Skin of body (tissue), 2 donors: ENCODE data around the gene MAMDC2. TPM values are rescaled to one million over a fixed set of nuclear protein-coding genes. Genes with fewer than 3 reads are reported as not detected.
"Not testable (repeated sequence)": the region's sequence is repeated elsewhere in the genome, so short reads cannot be mapped to it uniquely, and the experiment has no call there.

Experiments used
- DNase-seq: peaks from one replicate; lab custom pipeline; 2025; lab: John Stamatoyannopoulos, UW
- total RNA-seq: library from RNA; depleted of rRNA; stranded (reverse); fragments of >200 nt; gene quantifications from one replicate; pipeline ENCODE4 v1.2.3, GENCODE V29; 2014

Gene MAMDC2
- total RNA-seq, 1 donor from 2014 or later = 11.8 TPM

GRCh38 chr9:70038171-70038621, 5.5 kb upstream of the MAMDC2 start:
- DNase-seq = not testable (repeated sequence)

- DNase-seq = no peak
Observed at GRCh38 chr9:70040376-70040903, 3.2 kb upstream of the MAMDC2 start.

DNA sequence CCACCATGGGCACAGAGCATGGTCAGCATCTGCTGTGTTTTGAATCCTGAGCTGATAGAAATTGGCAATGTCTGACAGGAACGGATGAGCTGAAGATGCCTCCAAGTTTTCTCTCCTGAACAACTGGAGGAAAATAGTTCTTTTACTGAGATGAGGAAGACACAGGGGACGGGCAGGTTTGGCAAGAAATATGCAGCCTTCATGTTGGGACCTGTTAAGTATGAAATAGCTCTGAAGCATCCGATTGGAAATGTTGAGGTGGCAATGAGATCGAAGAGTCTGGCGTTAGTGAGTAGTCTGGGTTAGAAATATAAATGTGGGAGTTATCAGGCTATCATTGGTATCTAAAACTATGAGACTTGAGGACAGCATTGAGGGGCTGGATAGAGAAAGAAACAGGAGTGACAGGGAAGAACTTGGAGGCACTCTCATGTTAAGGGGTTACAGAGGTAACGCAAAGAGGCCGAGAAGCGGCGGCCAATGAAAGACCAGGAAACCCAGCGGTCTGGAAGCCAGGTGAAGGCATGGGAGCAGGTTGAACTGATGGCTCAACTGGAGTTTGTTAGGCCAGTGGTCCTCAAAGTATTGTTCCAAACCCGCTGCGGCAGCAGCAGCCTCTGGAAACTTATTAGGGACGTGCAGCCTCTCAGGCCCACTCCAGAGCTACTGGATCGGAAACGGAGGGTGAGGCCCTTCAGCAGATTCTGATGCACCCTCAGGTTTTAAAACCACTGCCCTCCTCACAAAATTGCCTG, 1.0 kb upstream of the MAMDC2 start:
- no peak for DNase-seq

DNA sequence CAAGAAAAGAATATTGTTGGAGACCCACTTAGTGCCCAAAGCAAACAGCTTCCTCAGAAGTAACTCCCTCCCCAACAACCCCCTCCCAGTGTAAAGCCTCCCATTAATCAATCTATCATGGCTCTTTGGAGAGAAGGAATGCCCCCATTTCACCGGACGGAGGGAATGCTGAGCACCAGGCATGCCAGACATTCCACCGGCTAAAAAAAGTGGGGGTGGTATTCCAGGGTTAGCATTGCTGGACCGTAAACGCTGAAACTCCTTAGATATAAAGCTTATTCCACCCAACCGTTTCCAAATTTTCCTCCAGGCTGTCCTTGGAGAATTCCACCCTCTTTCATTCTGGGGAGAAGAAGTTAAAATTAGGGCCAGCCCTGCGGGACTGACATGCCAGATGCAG, 363 bp upstream of the MAMDC2 start:
- no peak for DNase-seq

- no peak for DNase-seq
Observed at GRCh38 chr9:70044490-70045307, 1.1 kb downstream of the MAMDC2 start.

DNA sequence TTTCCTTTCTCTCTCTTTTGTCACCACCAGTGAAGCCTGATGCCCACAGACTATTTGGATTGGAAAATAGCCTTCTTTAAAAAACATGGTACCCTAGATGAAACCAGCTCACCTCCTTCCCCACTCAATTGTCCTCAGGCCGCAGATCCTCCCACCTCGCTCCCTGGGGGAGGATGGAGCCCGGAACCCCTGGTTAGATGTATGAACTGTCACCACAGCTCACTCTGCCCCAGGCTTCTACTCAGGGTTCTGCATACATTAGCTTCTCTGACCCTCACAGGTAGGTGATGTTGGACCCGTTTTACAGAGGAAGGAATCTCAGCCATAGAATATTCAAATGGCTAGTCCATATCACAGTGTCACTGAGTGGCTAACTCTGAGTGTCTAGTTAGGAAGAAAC, 1.8 kb downstream of the MAMDC2 start:
- no peak for DNase-seq

DNA sequence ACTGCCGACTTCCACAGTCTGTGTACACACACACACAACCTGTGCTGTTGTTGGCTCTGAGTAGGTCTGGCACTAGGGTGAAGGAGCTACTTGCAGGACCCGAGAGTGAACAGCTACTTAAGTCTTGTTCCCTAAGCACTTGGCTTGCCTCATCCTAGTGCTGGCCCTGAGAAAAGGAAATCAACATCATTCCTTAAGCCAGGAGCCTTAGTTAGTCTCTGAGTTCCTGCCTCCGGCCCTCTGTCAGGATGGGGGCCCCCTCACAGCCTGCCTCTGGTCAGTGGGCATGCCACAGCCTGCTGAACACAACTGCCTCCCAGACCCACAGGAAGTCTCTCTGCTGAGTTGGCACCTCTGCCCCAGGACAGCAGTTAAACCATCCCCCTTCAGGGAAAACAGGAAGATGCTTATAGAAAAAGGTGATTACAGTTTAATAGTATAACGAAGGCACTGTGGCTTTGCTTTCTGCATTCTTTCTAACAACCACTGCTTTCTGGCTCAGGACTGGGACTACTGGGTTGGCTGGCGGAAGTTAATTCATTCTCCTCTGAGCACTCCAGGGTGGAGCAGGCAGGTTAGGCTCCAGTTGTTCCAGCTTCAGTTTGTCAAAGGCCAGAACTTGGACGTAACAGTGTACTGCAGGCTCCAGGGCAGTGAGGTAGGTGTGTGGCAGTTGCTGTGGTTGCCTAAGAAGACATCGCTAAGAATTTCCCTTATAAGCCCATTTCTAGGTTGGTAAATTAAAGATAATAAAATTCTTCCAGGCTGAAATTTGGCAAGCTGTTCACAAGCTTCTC, 2.8 kb downstream of the MAMDC2 start:
- DNase-seq = no peak

GRCh38 chr9:70049236-70049635, 5.6 kb downstream of the MAMDC2 start:
- no peak for DNase-seq

DNA sequence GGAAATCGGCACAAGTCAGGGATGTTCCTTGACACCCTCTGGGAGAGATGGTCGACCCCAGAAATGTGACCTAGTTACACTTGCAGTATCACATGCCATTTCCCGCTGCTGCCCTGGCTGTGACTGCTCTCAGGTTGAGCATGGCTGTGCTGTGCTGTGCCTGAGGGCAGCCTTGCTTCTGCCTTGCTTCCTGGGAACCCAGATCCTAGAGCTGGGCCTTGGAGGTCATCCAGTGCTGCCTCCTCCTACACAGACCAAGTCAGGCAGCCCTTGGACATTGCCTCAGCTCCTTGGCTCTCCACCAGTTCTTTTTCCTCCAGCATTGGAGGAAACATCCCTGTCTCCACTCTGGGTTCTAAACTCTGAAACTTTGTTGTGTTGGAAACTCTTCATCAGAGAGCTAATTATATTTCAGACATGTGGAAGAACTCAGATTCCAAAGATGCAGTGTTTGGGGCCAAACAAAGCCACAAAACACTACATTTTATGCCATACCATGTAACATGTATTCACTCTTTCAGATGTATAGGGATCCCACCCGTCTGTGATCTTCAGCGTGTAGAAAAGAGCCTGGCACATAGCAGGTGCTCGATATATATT, 6.1 kb downstream of the MAMDC2 start:
- no peak for DNase-seq

DNA sequence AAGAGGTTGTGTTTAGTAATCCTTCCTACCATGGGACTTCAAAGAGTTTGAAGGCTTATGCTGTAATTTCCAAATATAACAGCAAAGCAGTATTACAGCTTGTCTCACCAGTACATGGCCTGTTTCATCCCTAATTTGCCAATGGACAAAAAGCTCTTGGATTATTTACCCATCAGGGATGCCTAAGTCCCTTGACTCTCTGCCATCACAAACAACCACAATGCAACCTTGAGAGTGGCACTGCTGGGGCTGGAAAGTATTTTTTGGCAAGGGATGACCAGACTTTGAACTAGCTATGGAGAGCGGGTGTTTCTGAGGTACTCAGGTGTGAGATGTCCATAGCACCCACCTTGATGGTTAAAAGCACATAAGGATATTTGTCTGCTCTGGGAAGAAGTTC, 9.1 kb downstream of the MAMDC2 start:
- no peak for DNase-seq

GRCh38 chr9:70053864-70054263, 10.2 kb downstream of the MAMDC2 start:
- no peak for DNase-seq

- DNase-seq = no peak
Observed at GRCh38 chr9:70054521-70054920, 10.9 kb downstream of the MAMDC2 start.

DNA sequence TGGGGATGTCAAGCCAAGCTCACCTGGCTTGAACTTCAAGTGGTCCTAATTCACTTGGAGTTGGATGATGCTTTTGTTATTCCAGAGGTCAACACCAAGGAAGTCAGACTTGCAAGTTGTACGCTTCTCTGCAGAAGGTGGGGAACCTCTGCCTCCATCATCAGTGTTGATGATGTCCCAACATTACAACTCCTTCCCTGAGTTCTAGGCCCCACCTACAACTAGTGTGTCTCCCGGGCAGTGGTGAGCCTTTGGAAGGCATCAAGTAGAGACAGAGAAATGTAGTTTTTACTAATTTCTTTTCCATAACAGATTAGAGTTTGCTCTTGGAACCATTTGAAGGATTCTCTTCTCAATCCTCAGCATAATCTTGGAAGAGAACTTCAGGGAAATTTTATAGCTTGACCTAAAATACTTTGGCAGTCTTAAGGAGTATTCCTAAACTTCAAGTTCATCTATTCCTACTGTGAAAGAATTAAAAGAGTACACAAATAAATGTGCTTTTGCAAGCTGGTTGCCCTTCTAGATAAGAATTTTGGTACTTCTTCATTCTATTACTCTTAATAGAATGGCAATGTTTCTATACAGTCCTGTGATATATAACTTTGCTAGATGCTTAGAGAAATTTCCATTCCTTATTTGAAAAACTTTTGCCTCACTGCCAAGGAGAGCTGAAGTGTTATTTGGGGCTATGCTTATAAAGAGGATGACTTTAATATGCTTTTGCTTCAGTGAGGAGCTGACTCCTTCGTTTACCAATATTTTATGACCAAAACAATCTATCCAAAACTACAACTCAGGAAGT, 12.0 kb downstream of the MAMDC2 start:
- DNase-seq = no peak

DNA sequence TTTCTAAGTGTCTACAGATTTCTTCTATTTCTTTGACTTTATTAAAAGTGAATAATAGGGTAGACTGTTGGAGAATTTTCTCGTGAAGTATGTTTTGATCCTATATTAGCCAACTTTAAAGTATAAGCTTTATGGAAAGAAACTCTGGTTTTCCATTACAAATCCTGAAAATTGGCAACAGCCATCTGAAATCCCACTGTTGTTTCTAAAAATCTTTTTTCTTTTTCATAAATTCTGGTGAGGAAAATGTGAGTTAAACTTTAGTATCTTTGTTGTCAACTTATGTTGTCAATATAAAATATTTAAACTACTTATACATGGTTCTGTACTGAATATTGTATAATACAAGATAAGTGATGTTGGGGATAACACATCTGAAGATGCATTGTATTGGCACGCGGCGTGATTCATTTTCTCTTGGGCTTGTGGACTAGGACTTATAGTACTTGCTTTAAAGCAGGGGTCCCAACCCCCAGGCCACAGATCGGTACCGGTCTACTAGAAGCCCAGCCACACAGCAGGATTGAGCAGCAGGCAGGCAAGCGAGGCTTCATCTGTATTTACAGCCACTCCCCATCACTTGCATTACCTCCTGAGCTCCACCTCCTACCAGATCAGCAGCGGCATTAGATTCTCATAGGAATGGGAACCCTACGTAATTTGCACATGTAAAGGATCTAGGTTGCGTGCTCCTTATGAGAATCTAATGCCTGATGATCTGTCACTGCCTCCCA, 12.7 kb downstream of the MAMDC2 start:
- no peak for DNase-seq

DNA sequence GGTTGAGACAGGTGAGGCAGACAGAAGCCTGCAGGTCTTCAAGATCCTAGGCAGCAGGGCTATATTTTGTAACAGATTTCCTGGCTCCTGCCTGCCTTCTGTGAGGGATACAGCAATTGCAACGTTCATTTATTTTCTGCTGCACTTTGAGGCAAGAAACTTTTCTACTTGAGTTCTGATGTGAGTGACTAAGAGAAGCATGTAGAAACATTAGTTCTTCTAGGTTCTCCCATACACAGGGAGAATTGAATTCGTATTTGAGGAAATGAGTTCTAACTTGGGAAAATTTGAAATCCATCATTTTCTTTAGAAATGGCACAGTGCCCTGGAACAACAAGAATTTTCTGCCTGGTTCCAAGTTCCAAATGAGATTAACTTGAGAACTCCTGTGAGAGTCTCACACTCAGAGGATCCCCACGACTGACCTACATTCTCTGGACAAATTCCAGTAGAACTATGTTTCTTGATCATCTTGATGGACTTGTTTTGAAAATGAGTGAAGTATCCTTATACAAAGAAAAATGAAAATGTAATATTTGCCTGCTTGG, 15.0 kb downstream of the MAMDC2 start:
- no peak for DNase-seq

DNA sequence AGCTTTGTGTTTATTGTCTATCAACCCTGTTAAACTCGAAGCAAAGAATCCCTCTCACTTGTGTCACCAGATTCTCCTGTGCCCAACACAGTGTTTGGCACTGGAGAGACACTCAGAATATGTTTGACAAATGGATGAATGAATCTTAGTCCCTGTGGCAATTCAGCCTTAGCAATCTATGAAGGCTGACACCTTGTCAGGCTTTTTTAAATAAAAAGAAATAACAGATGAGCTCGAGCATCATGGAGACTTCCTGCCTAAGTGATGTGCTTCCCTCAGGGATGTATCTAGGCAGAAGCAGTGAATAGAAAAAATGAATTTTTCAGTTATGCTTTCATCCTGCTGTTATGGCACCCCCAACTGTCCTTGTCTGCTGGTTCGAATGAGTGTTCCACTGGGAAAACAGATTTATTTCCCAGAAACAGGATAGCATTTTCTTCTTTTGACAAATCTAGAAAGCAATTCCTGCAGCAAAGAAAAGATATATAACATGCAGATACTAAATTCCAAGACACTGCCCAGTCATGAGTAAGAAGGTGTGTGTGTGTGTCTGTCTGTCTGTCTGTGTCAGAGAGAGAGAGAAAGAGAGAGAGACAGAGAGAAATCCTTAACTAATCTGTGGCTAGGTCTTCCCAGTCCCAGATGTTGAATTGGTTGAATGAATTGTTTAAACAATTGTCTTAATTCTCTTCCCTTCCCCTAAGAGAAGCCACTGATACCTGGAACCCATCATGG, 16.7 kb downstream of the MAMDC2 start:
- DNase-seq = no peak

DNA sequence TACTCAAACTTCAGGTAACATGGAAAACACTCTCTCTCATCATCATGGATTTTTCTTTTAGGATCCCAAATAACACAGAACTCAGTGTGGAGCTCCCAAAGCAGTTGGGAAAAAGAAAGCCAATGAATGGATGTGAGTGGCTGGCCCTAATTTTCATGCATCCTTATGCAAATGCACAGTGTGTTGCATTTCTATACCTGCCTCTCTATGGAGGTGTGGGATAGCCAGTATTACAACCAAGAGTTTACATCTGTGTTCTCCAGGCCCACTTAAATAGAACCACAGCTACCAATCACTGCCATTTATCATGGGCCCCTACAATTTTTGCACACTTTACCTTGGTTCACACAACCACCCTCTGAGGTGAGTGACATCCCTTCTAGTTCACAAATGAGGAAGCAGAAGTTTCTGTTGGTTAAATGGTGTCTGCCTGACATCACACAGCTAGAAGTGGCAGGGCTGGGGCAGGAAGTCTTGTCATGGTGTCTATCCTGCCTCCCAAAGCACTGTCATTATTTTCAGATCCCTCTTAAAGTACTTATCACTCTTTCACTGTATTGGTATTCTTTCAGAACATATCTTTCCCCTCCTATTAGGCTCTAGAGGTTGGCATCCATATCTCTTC, 17.3 kb downstream of the MAMDC2 start:
- no peak for DNase-seq

- DNase-seq = no peak
Observed at GRCh38 chr9:70061776-70062175, 18.1 kb downstream of the MAMDC2 start.
